ENCODE data around the gene TMEM202. TPM values are rescaled to one million over a fixed set of nuclear protein-coding genes. Genes with fewer than 3 reads are reported as not detected.

The TMEM202 gene
- total RNA-seq = not detected in 2 replicates

DNA sequence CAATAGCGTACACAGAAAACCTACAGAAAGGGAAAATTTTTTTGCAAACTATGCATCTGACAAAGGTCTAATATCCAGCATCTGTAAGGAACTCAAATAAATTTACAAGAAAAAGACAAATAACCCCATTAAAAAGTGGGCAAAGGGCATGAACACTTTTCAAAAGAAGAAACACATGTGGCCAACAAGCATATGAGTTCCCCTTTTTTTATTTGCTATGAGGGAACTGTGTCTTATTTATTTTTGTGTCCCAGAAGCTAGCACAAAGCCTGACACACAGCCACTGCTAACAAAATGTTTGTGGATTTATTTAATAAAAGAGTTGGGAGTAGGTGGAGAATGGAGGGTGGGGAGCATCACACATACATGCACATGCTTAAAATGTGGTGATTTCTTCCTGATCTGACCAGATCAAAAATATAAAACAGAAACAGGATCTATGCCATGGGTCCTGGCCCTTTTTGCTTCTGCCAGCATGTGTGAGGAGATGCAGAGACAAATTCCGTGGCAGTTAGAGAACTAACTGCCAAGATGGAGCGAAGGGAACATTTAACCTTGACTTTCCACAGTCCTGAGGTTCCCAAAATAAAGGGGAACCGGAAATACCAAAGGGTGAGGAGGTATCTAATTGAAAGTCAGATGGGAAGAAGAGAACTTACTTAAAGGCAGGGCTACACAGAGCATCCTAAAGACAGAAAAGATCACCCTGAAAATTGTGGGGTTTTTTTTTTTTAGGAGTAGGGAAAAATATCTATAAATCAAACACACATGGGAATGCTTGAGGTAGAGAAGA lies at the start of gene TMEM202:
TSS of gene TMEM202 (plus strand) at position 510 of the 793 bp plus-strand sequence. CDS start at position 532, 22 bp downstream.
- H3K4me1 Mint-ChIP-seq = no peaks in the 10 kb centered on the region
- no peak within 1 kb of the TSS for H3K27ac Mint-ChIP-seq
- H3K27me3 Mint-ChIP-seq = peaks cover 25% of the 10 kb centered on the region
- intact Hi-C loops (cut with micrococcal nuclease) = no loop called here
- no peak for DNase-seq
- no peak within 1 kb of the TSS for H3K4me3 Mint-ChIP-seq
- H3K36me3 Mint-ChIP-seq (ENCODE audit: low read depth) = no peaks in the 10 kb centered on the region
- H3K9me3 Mint-ChIP-seq = no peaks in the 10 kb centered on the region

- Mint-ChIP-seq H3K4me3 (no peak overlapping the region), H3K4me1 (peaks cover 3% of the 10 kb centered on the region), H3K36me3 (ENCODE audit: low read depth) (peaks cover 30% of the 10 kb centered on the region), H3K27ac (no peak overlapping the region), H3K27me3 (no peaks in the 10 kb centered on the region), H3K9me3 (no peaks in the 10 kb centered on the region)
- intact Hi-C loops (cut with micrococcal nuclease) = no loop called here
- no peak for DNase-seq
These were observed 44.8 kb upstream of the TMEM202 start for GRCh38 chr15:72353266-72353665.

DNA sequence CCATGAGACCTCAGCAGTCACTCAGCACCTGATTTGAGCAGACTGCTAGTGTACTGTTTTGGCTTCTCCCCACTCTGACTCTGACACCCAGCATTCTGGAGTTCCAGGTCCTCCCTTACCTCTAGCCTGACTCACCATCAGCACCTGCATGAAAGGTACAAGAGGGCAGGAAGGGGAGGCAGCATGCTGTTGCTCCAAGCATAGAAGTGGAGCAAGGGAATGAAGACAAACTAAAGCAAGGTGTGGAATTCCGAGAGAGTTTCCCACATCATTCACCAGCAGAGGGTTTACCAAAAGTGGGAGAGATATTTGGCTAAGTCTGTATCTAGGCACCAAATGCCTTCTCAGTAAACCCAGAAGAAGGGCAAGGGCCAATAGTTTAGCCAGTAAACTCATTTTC lies 43.6 kb upstream of the TMEM202 start:
- intact Hi-C loops (cut with micrococcal nuclease) = no loop called here
- Mint-ChIP-seq H3K27me3 (no peaks in the 10 kb centered on the region), H3K36me3 (ENCODE audit: low read depth) (peaks cover 20% of the 10 kb centered on the region), H3K9me3 (no peaks in the 10 kb centered on the region), H3K27ac (no peak overlapping the region), H3K4me1 (peaks cover 13% of the 10 kb centered on the region), H3K4me3 (no peak overlapping the region)
- no peak for DNase-seq

DNA sequence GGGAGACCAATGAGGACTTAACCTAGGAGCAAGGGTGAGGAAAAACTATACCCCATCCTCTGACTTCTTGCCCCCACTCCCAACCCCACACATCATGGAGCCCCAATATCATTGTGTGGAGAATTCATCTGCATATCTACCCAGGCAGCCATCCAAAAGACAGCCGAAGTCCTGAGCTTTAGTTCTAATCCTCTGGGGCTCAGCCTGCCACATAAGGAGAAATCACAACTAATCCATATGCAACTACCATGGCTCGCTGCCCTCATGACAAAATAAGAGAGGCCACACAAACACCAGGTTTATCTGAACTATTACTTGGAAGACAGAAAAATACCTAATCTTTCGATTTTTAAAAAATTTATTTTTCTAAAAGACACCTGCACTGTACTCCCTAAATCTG lies 40.0 kb upstream of the TMEM202 start:
- peaks cover 13% of the 10 kb centered on the region for H3K4me1 Mint-ChIP-seq
- H3K36me3 Mint-ChIP-seq (ENCODE audit: low read depth) = peaks cover 6% of the 10 kb centered on the region
- H3K27me3 Mint-ChIP-seq = no peaks in the 10 kb centered on the region
- DNase-seq = no peak
- no peak overlapping the region for H3K27ac Mint-ChIP-seq
- intact Hi-C loops (cut with micrococcal nuclease) = no loop called here
- no peak overlapping the region for H3K4me3 Mint-ChIP-seq
- no peaks in the 10 kb centered on the region for H3K9me3 Mint-ChIP-seq

DNA sequence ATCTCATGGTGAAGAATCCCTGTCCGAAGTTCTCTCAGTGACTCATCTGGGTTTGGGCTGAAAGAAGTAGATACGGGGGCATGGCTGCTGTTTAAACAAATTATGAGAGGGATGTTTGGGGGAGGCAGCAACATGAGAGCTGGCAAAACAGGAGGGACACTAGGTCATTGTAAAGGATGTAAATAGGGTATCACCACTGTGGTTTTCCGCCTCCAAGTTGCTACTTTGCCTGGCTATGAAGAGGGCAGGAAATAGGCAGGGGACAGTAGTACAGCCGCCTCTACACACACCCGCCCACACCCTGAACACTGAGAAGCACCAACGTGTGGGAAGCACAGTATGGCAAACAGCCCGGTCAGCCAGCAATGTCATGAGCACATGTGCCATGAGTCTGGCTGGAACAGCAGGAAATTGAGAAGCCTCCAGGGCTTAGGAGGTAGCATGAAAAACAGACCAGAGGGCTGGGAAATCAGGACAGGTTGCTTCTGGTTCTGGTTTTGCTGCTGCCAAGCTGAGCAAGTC lies 39.4 kb upstream of the TMEM202 start:
- no peak for DNase-seq
- Mint-ChIP-seq H3K9me3 (no peaks in the 10 kb centered on the region), H3K27ac (no peak overlapping the region), H3K36me3 (ENCODE audit: low read depth) (peaks cover 6% of the 10 kb centered on the region), H3K4me1 (peaks cover 13% of the 10 kb centered on the region), H3K27me3 (no peaks in the 10 kb centered on the region), H3K4me3 (no peak overlapping the region)
- intact Hi-C loops (cut with micrococcal nuclease) = no loop called here

- intact Hi-C loops (cut with micrococcal nuclease) = no loop called here
- DNase-seq = no peak
- H3K27me3 Mint-ChIP-seq = no peaks in the 10 kb centered on the region
- H3K36me3 Mint-ChIP-seq (ENCODE audit: low read depth) = peaks cover 3% of the 10 kb centered on the region
- H3K9me3 Mint-ChIP-seq = no peaks in the 10 kb centered on the region
- H3K4me3 Mint-ChIP-seq = no peak overlapping the region
- H3K4me1 Mint-ChIP-seq = peaks cover 22% of the 10 kb centered on the region
- H3K27ac Mint-ChIP-seq = no peak overlapping the region
These were observed 36.9 kb upstream of the TMEM202 start for GRCh38 chr15:72361176-72361575.

- Mint-ChIP-seq H3K4me1 (peaks cover 17% of the 10 kb centered on the region), H3K4me3 (peak overlapping the region; percentile 13), H3K27ac (peak overlapping the region; percentile 42), H3K27me3 (no peaks in the 10 kb centered on the region), H3K9me3 (peaks cover 3% of the 10 kb centered on the region), H3K36me3 (ENCODE audit: low read depth) (peaks cover 25% of the 10 kb centered on the region)
- peak; percentile 81 for DNase-seq
- intact Hi-C loops (cut with micrococcal nuclease) = no loop called here
These were observed 32.3 kb upstream of the TMEM202 start for GRCh38 chr15:72365844-72366243.

DNA sequence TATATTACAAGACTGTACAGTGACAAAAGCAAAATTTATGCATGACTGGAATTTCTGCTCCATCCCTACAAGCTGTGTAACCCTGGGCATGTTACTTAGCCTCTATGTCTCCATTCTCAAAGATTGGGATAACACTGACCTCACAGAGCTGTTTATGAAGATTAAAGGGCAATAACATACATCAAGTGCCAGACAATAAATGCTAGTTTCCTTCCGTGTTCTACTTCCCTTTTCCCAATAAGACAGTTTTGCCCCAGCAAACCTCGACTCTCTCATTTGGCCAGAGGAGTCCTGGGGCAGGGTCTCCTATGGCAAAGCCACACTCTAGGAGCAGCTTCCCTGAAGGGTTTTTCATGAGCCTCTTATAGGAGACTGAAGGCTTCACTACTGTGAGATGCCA lies 29.8 kb upstream of the TMEM202 start:
- peaks cover 3% of the 10 kb centered on the region for H3K9me3 Mint-ChIP-seq
- H3K27ac Mint-ChIP-seq = no peak overlapping the region
- peaks cover 17% of the 10 kb centered on the region for H3K4me1 Mint-ChIP-seq
- H3K4me3 Mint-ChIP-seq = no peak overlapping the region
- intact Hi-C loops (cut with micrococcal nuclease) = no loop called here
- H3K27me3 Mint-ChIP-seq = no peaks in the 10 kb centered on the region
- H3K36me3 Mint-ChIP-seq (ENCODE audit: low read depth) = peaks cover 25% of the 10 kb centered on the region
- DNase-seq = no peak

- H3K27ac Mint-ChIP-seq = no peak overlapping the region
- H3K4me3 Mint-ChIP-seq = no peak overlapping the region
- peaks cover 25% of the 10 kb centered on the region for H3K36me3 Mint-ChIP-seq (ENCODE audit: low read depth)
- intact Hi-C loops (cut with micrococcal nuclease) = no loop called here
- H3K4me1 Mint-ChIP-seq = peaks cover 20% of the 10 kb centered on the region
- H3K27me3 Mint-ChIP-seq = no peaks in the 10 kb centered on the region
- peaks cover 3% of the 10 kb centered on the region for H3K9me3 Mint-ChIP-seq
- no peak for DNase-seq
These were observed 29.2 kb upstream of the TMEM202 start for GRCh38 chr15:72368899-72369298.

GRCh38 chr15:72369964-72370363 lies 28.1 kb upstream of the TMEM202 start:
- peaks cover 30% of the 10 kb centered on the region for H3K4me1 Mint-ChIP-seq
- peaks cover 29% of the 10 kb centered on the region for H3K36me3 Mint-ChIP-seq (ENCODE audit: low read depth)
- no peak overlapping the region for H3K27ac Mint-ChIP-seq
- peaks cover 3% of the 10 kb centered on the region for H3K9me3 Mint-ChIP-seq
- intact Hi-C loops (cut with micrococcal nuclease) = no loop called here
- no peaks in the 10 kb centered on the region for H3K27me3 Mint-ChIP-seq
- no peak for DNase-seq
- H3K4me3 Mint-ChIP-seq = no peak overlapping the region

GRCh38 chr15:72372361-72372760 lies 25.7 kb upstream of the TMEM202 start:
- H3K36me3 Mint-ChIP-seq (ENCODE audit: low read depth) = peaks cover 21% of the 10 kb centered on the region
- H3K9me3 Mint-ChIP-seq = no peaks in the 10 kb centered on the region
- no peak for DNase-seq
- H3K4me1 Mint-ChIP-seq = peaks cover 27% of the 10 kb centered on the region
- intact Hi-C loops (cut with micrococcal nuclease) = no loop called here
- H3K27ac Mint-ChIP-seq = no peak overlapping the region
- no peak overlapping the region for H3K4me3 Mint-ChIP-seq
- H3K27me3 Mint-ChIP-seq = no peaks in the 10 kb centered on the region

DNA sequence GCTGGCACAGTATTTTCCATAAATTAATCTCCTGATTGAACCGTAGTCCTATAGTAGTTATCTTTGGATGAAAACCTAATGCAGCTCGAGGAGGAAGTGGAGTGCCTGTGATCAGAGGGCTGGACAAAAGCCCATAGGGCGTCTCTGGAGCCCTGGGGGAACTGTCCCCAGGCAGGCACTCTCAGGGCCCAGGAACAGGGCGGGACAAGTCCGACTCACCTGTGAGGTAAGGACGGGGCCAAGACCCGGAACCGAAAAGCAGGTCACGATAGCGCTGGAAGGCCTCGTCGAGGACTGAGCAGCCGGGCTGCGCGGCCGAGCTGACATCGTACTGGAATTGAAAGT lies 22.6 kb upstream of the TMEM202 start:
- Mint-ChIP-seq H3K4me1 (peaks cover 29% of the 10 kb centered on the region), H3K27me3 (no peaks in the 10 kb centered on the region), H3K9me3 (no peaks in the 10 kb centered on the region), H3K36me3 (ENCODE audit: low read depth) (peaks cover 8% of the 10 kb centered on the region), H3K4me3 (peak overlapping the region; percentile 90), H3K27ac (peak overlapping the region; percentile 91)
- DNase-seq = no peak
- intact Hi-C loops (cut with micrococcal nuclease) = loop anchor here (5.0 kb wide), 1 partner anchor 148 kb away; no protein-coding TSS in a partner anchor

GRCh38 chr15:72375846-72376581 lies 22.1 kb upstream of the TMEM202 start, which contains the start of gene HEXA:
HEXA (minus strand) TSS chr15:72376014; CDS start chr15:72375972, 42 bp downstream.
- peak; percentile 99 for DNase-seq
- intact Hi-C loops (cut with micrococcal nuclease) = loop anchor here (1.0 to 5.0 kb wide), 3 partner anchors 98 to 149 kb away; partner anchors contain the start of genes ARIH1 and PARP6
- peaks cover 6% of the 10 kb centered on the region for H3K36me3 Mint-ChIP-seq (ENCODE audit: low read depth)
- peaks cover 31% of the 10 kb centered on the region for H3K4me1 Mint-ChIP-seq
- peak within 1 kb of the TSS; percentile 90 for H3K4me3 Mint-ChIP-seq
- H3K27ac Mint-ChIP-seq = peak within 1 kb of the TSS; percentile 91
- H3K27me3 Mint-ChIP-seq = no peaks in the 10 kb centered on the region
- no peaks in the 10 kb centered on the region for H3K9me3 Mint-ChIP-seq

DNA sequence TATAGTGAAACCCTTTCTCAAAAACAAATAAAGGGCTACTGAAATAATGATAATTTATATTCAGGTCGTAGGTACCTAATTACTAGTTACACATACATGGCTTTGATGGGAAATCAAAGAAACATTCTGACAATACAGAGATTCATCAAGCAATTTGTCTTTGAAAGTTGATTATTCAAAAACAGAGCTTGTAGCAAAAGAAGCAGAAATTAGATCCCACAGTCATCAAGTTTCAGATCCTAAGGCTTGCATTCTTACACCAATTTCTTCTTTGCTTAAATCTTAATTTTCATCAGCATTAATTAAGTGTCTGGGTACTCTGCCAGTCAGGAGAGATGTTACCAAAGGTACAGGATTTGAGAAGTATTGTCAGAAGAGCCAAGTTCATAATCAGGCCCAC lies 20.8 kb upstream of the TMEM202 start:
- Mint-ChIP-seq H3K4me3 (no peak overlapping the region), H3K4me1 (peaks cover 31% of the 10 kb centered on the region)
- DNase-seq = no peak

More for the DNA sequence above, 20.8 kb upstream of the TMEM202 start:
- no peaks in the 10 kb centered on the region for H3K9me3 Mint-ChIP-seq
- H3K27me3 Mint-ChIP-seq = peaks cover 3% of the 10 kb centered on the region
- intact Hi-C loops (cut with micrococcal nuclease) = loop anchor here (5.0 kb wide), 1 partner anchor 150 kb away; no protein-coding TSS in a partner anchor
- H3K27ac Mint-ChIP-seq = no peak overlapping the region
- H3K36me3 Mint-ChIP-seq (ENCODE audit: low read depth) = peaks cover 6% of the 10 kb centered on the region

All from activated CD4-positive, alpha-beta T cell treated with anti-CD3 and anti-CD28 coated beads, Interleukin-2, amount 10 ng/mL, durations not matched to agents 24 days and 14 days (primary cell).